ENCODE measurements around the gene PTPN7. TPM values are rescaled to one million over a fixed set of nuclear protein-coding genes. Genes with fewer than 3 reads are reported as not detected.

Gene PTPN7
- total RNA-seq, 2 experiments from 2014 or later = 67.5 to 83.1 TPM

GRCh38 chr1:202173993-202174392, 13.6 kb upstream of the PTPN7 start:
- Histone ChIP-seq H4K20me1 (ENCODE audit: insufficient read depth, low read length) (no peaks in the 10 kb centered on the region), H2AFZ (ENCODE audit: low read length) (no peak overlapping the region), H3K36me3 (ENCODE audit: insufficient read depth, low read length) (no peaks in the 10 kb centered on the region), H3K4me3 (ENCODE audit: low read depth, low read length, poor library complexity, severe bottlenecking) (no peak overlapping the region), H3K9me3 (ENCODE audit: low read length) (no peaks in the 10 kb centered on the region), H3K27ac (ENCODE audit: low read depth, low read length, poor library complexity, severe bottlenecking) (no peak overlapping the region), H3K9me2 (ENCODE audit: insufficient read depth, low read length) (no peaks in the 10 kb centered on the region), H3K79me2 (ENCODE audit: insufficient read depth, low read depth, low read length) (no peaks in the 10 kb centered on the region), H3K4me1 (ENCODE audit: insufficient read depth, low read length, poor library complexity, severe bottlenecking) (no peaks in the 10 kb centered on the region), H3K4me2 (ENCODE audit: low read length) (no peak overlapping the region)
- CTCF ChIA-PET (ENCODE audit: unreplicated experiment) = interaction anchor here (1.1 kb wide), 1 partner anchor 19 kb away, joined by 3 read pairs; no protein-coding TSS in a partner anchor
- DNase-seq (ENCODE audit: low spot score) = no peak
- no peak for TF ChIP-seq EZH2phosphoT487 (IDR thresholded peaks at IDR 0.05; ENCODE audit: borderline replicate concordance, low read depth, low read length)
- TF ChIP-seq, protein P1, sequence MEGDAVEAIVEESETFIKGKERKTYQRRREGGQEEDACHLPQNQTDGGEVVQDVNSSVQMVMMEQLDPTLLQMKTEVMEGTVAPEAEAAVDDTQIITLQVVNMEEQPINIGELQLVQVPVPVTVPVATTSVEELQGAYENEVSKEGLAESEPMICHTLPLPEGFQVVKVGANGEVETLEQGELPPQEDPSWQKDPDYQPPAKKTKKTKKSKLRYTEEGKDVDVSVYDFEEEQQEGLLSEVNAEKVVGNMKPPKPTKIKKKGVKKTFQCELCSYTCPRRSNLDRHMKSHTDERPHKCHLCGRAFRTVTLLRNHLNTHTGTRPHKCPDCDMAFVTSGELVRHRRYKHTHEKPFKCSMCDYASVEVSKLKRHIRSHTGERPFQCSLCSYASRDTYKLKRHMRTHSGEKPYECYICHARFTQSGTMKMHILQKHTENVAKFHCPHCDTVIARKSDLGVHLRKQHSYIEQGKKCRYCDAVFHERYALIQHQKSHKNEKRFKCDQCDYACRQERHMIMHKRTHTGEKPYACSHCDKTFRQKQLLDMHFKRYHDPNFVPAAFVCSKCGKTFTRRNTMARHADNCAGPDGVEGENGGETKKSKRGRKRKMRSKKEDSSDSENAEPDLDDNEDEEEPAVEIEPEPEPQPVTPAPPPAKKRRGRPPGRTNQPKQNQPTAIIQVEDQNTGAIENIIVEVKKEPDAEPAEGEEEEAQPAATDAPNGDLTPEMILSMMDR (conservative IDR thresholded peaks at IDR 0.05; ENCODE audit: low read length) = no peak
- no TSS peak for BruUV-seq (replicated peaks)
- POLR2A ChIA-PET = interaction anchor here (0.7 to 1.5 kb wide), 2 partner anchors 11 to 13 kb away, joined by 3 to 4 read pairs; partner anchors contain the start of gene PTPN7
- intact Hi-C loops (cut with micrococcal nuclease; ENCODE audit: unreplicated experiment) = no loop called here

GRCh38 chr1:202172015-202172355, 11.6 kb upstream of the PTPN7 start:
- TF ChIP-seq, protein P1 (conservative IDR thresholded peaks at IDR 0.05; ENCODE audit: low read length) = no peak
- TF ChIP-seq EZH2phosphoT487 (IDR thresholded peaks at IDR 0.05; ENCODE audit: borderline replicate concordance, low read depth, low read length) = no peak
- BruUV-seq (replicated peaks) = no TSS peak
- intact Hi-C loops (cut with micrococcal nuclease; ENCODE audit: unreplicated experiment) = no loop called here
- no peaks in the 10 kb centered on the region for H4K20me1 ChIP-seq (ENCODE audit: insufficient read depth, low read length)
- no peaks in the 10 kb centered on the region for H3K79me2 ChIP-seq (ENCODE audit: insufficient read depth, low read depth, low read length)
- no peak overlapping the region for H3K4me2 ChIP-seq (ENCODE audit: low read length)
- no peaks in the 10 kb centered on the region for H3K36me3 ChIP-seq (ENCODE audit: insufficient read depth, low read length)
- no peaks in the 10 kb centered on the region for H3K9me3 ChIP-seq (ENCODE audit: low read length)
- ChIA-PET CTCF (ENCODE audit: unreplicated experiment) (no interaction called here), POLR2A (no interaction called here)
- no peak overlapping the region for H2AFZ ChIP-seq (ENCODE audit: low read length)
- no peaks in the 10 kb centered on the region for H3K9me2 ChIP-seq (ENCODE audit: insufficient read depth, low read length)
- no peak overlapping the region for H3K4me3 ChIP-seq (ENCODE audit: low read depth, low read length, poor library complexity, severe bottlenecking)
- no peak overlapping the region for H3K27ac ChIP-seq (ENCODE audit: low read depth, low read length, poor library complexity, severe bottlenecking)
- H3K4me1 ChIP-seq (ENCODE audit: insufficient read depth, low read length, poor library complexity, severe bottlenecking) = no peaks in the 10 kb centered on the region
- no peak for DNase-seq (ENCODE audit: low spot score)

DNA sequence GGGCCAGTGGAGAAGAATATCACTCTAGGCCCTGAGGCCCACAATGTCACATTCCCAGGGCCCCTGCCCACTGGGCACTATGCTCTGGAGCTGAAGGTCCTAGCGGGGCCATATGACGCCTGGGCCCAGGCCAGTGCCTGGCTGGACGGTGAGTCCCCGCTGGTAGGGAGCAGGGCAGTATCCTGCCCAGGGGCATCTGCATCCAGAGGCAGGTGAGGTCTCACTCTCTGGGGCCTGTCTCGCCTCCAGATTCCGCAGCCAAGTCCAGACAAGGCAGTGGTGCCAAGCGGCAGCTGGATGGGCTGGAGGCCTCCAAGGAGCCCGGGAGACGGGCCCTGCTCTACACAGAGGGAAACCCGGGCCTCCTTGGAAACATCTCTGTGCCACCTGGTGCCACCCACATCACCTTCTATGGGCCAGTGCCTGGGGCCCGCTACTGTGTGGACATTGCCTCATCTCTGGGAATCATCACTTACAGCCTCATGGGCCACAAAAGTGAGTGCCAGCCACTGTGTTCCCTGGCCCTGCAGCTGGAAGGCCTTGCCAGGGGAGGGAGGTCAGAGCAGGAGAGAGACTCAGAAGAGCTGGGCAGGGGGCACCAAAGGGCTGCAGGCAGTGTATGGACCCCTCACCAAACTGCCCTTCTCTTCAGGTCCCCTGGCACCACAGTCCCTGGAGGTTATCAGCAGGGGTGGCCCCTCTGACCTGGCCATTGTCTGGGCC, 11.1 kb upstream of the PTPN7 start:
- TF ChIP-seq, protein P1 (conservative IDR thresholded peaks at IDR 0.05; ENCODE audit: low read length) = no peak
- CTCF ChIA-PET (ENCODE audit: unreplicated experiment) = no interaction called here

More for the DNA sequence above, 11.1 kb upstream of the PTPN7 start:
- no TSS peak for BruUV-seq (replicated peaks)
- DNase-seq (ENCODE audit: low spot score) = no peak
- Histone ChIP-seq H3K9me3 (ENCODE audit: low read length) (no peaks in the 10 kb centered on the region), H3K4me1 (ENCODE audit: insufficient read depth, low read length, poor library complexity, severe bottlenecking) (no peaks in the 10 kb centered on the region), H4K20me1 (ENCODE audit: insufficient read depth, low read length) (no peaks in the 10 kb centered on the region), H3K4me3 (ENCODE audit: low read depth, low read length, poor library complexity, severe bottlenecking) (no peak overlapping the region), H3K27ac (ENCODE audit: low read depth, low read length, poor library complexity, severe bottlenecking) (no peak overlapping the region), H3K4me2 (ENCODE audit: low read length) (no peak overlapping the region), H3K79me2 (ENCODE audit: insufficient read depth, low read depth, low read length) (no peaks in the 10 kb centered on the region), H2AFZ (ENCODE audit: low read length) (no peak overlapping the region), H3K9me2 (ENCODE audit: insufficient read depth, low read length) (no peaks in the 10 kb centered on the region), H3K36me3 (ENCODE audit: insufficient read depth, low read length) (no peaks in the 10 kb centered on the region)
- POLR2A ChIA-PET = no interaction called here
- intact Hi-C loops (cut with micrococcal nuclease; ENCODE audit: unreplicated experiment) = no loop called here

Measured in OCI-LY7 (cell line).